ENCODE data around the gene OR51B2. TPM values are rescaled to one million over a fixed set of nuclear protein-coding genes. Genes with fewer than 3 reads are reported as not detected.

OR51B2 gene
- total and polyA plus RNA-seq, 2 of the 13 experiments (the other 11 are each of a cell fraction or from before 2014, with no cell fraction given), result not detected

GRCh38 chr11:5288906-5289550, 35.1 kb downstream of the OR51B2 start:
- Histone ChIP-seq H3K27me3 (ENCODE audit: control insufficient read depth in 1 of 2, insufficient read depth in 2 of 2, low read length in 2 of 2) (no peaks in the 10 kb centered on the region), H3K4me2 (ENCODE audit: low read depth, low read length) (no peak overlapping the region), H3K4me1 (ENCODE audit: insufficient read depth, low read length) (no peaks in the 10 kb centered on the region), H3K79me2 (ENCODE audit: insufficient read depth, low read length) (no peaks in the 10 kb centered on the region), H2AFZ (ENCODE audit: low read length) (no peak overlapping the region), H3K27ac (ENCODE audit: extremely low read length, insufficient read depth, low read length) (no peak overlapping the region), H3K36me3 (replicated peaks in 1 of 2; ENCODE audit: control insufficient read depth in 1 of 2, insufficient read depth in 2 of 2, low read length in 2 of 2) (no peaks in the 10 kb centered on the region), H3K9me3 (ENCODE audit: low read length) (no peaks in the 10 kb centered on the region), H3K4me3 (replicated peaks in 1 of 3; ENCODE audit: insufficient read depth in 1 of 3, low read depth in 2 of 3, low read length in 3 of 3) (no peak overlapping the region), H4K20me1 (ENCODE audit: insufficient read depth, low read length) (no peaks in the 10 kb centered on the region), H3K9ac (ENCODE audit: insufficient read depth, low read depth, low read length) (no peak overlapping the region)
- POLR2A ChIA-PET, result no interaction called here
- no peak for TF ChIP-seq U2AF2 (IDR thresholded peaks at IDR 0.05; ENCODE audit: low read depth, low read length)
- TF ChIP-seq CHD4 (IDR thresholded peaks at IDR 0.05; ENCODE audit: borderline replicate concordance, low read length), result no peak
- no peak for TF ChIP-seq ATM (IDR thresholded peaks at IDR 0.05; ENCODE audit: borderline replicate concordance)
- TF ChIP-seq SRSF1 (optimal IDR thresholded peaks at IDR 0.05; ENCODE audit: low read depth, low read length), result no peak
- TF ChIP-seq ZNF644 (CRISPR knock-in tag; IDR thresholded peaks at IDR 0.05; ENCODE audit: low read depth), result no peak
- no peak for TF ChIP-seq ZNF772 (CRISPR knock-in tag; IDR thresholded peaks at IDR 0.05)
- FAIRE-seq (no peak), DNase-seq (ENCODE audit: low spot score) (no peak), ATAC-seq (no peak)
- CTCF ChIA-PET (ENCODE audit: low intra/inter-chr PET ratio, low total read pairs), result no interaction called here
- intact Hi-C loops (cut with micrococcal nuclease; ENCODE audit: unreplicated experiment) (no loop called here), in situ Hi-C loops (cut with HindIII; ENCODE audit: extremely low pct_ligation_motif_present, low pct_unique_long_range_greater_than_20kb) (no loop called here)
- 0% methylated on average over 6 of the region's 6 CpGs for WGBS (ENCODE audit: low lambda C conversion rate)
- BruUV-seq (replicated peaks), result no TSS peak

GRCh38 chr11:5288108-5288905, 35.8 kb downstream of the OR51B2 start:
- in situ Hi-C loops (cut with HindIII; ENCODE audit: extremely low pct_ligation_motif_present, low pct_unique_long_range_greater_than_20kb) (no loop called here), intact Hi-C loops (cut with micrococcal nuclease; ENCODE audit: unreplicated experiment) (no loop called here)
- Histone ChIP-seq H3K9ac (ENCODE audit: insufficient read depth, low read depth, low read length) (no peak overlapping the region), H3K4me1 (ENCODE audit: insufficient read depth, low read length) (no peaks in the 10 kb centered on the region), H3K4me2 (ENCODE audit: low read depth, low read length) (no peak overlapping the region), H3K4me3 (replicated peaks in 1 of 3; ENCODE audit: insufficient read depth in 1 of 3, low read depth in 2 of 3, low read length in 3 of 3) (no peak overlapping the region), H3K27ac (ENCODE audit: extremely low read length, insufficient read depth, low read length) (no peak overlapping the region), H3K9me3 (ENCODE audit: low read length) (no peaks in the 10 kb centered on the region), H3K36me3 (replicated peaks in 1 of 2; ENCODE audit: control insufficient read depth in 1 of 2, insufficient read depth in 2 of 2, low read length in 2 of 2) (no peaks in the 10 kb centered on the region), H3K79me2 (ENCODE audit: insufficient read depth, low read length) (no peaks in the 10 kb centered on the region), H2AFZ (ENCODE audit: low read length) (no peak overlapping the region), H4K20me1 (ENCODE audit: insufficient read depth, low read length) (no peaks in the 10 kb centered on the region), H3K27me3 (ENCODE audit: control insufficient read depth in 1 of 2, insufficient read depth in 2 of 2, low read length in 2 of 2) (no peaks in the 10 kb centered on the region)
- FAIRE-seq (no peak), ATAC-seq (no peak), DNase-seq (ENCODE audit: low spot score) (no peak)
- WGBS (ENCODE audit: low lambda C conversion rate), result 19% methylated on average over 7 of the region's 7 CpGs
- ChIA-PET CTCF (ENCODE audit: low intra/inter-chr PET ratio, low total read pairs) (no interaction called here), POLR2A (no interaction called here)
- no TSS peak for BruUV-seq (replicated peaks)
- TF ChIP-seq ZBTB10 (CRISPR knock-in tag; IDR thresholded peaks at IDR 0.05; ENCODE audit: borderline replicate concordance), result no peak
- TF ChIP-seq FLYWCH1 (CRISPR knock-in tag; IDR thresholded peaks at IDR 0.05), result no peak
- TF ChIP-seq SP4 (CRISPR knock-in tag; IDR thresholded peaks at IDR 0.05), result no peak
- TF ChIP-seq FOXO1 (CRISPR knock-in tag; IDR thresholded peaks at IDR 0.05), result no peak
- TF ChIP-seq ZNF543 (CRISPR knock-in tag; IDR thresholded peaks at IDR 0.05), result no peak
- no peak for TF ChIP-seq YEATS4 (CRISPR knock-in tag; IDR thresholded peaks at IDR 0.05; ENCODE audit: borderline replicate concordance)
- no peak for TF ChIP-seq KLF6 (CRISPR knock-in tag; IDR thresholded peaks at IDR 0.05)
- TF ChIP-seq CENPT (CRISPR knock-in tag; IDR thresholded peaks at IDR 0.05; ENCODE audit: low read depth), result no peak
- no peak for TF ChIP-seq FOXK1 (CRISPR knock-in tag; IDR thresholded peaks at IDR 0.05; ENCODE audit: borderline replicate concordance, low read depth)
- no peak for TF ChIP-seq ZNF3 (CRISPR knock-in tag; IDR thresholded peaks at IDR 0.05)
- no peak for TF ChIP-seq ZNF781 (CRISPR knock-in tag; IDR thresholded peaks at IDR 0.05; ENCODE audit: borderline replicate concordance, not compliant biosample characterization)

Measured in HepG2 (cell line).